OCI-LY3 (cell line): ENCODE results near the gene FNBP1L.
A peak's percentile ranks its signal among the peaks of the same experiment; 100 is the strongest.

Source experiments
- H2AFZ ChIP-seq: fragments of 200-600, 300-600 bp; shearing (Covaris generic); 2 replicates; pipeline ENCODE4 v1.6.0; 2014; ENCODE audit warnings: antibody characterized with exemption, low read depth, low read length
- H3K27ac ChIP-seq: fragments of 200-600, 300-600 bp; sonication (generic); 2 replicates; pipeline ENCODE4 v1.5.1; 2014; ENCODE audit warnings: mild to moderate bottlenecking, low read length, moderate library complexity, mixed read lengths
- H3K27me3 ChIP-seq: fragments of 200-600, 300-600 bp; sonication (generic); 2 replicates; pipeline ENCODE4 v1.6.1; 2014; ENCODE audit warnings: low read depth, low read length, mixed read lengths
- H3K36me3 ChIP-seq: fragments of 200-600, 300-600 bp; sonication (generic); replicated peaks from 2 replicates; pipeline ENCODE3; 2014; ENCODE audit warnings: low read depth, low read length, mixed read lengths
- H3K4me1 ChIP-seq: fragments of 300-600, 200-600 bp; sonication (generic); 2 replicates; pipeline ENCODE4 v1.6.1; 2014; ENCODE audit warnings: low read length, mixed read lengths
- H3K4me2 ChIP-seq: fragments of 200-600, 300-600 bp; sonication (generic); 2 replicates; pipeline ENCODE4 v1.6.1; 2014; ENCODE audit warnings: low read length, mixed read lengths
- H3K4me3 ChIP-seq: fragments of 300-600, 200-600 bp; sonication (generic); 2 replicates; pipeline ENCODE4 v1.5.1; 2014; ENCODE audit warnings: antibody characterized with exemption, mild to moderate bottlenecking, low read length, moderate library complexity
- H3K79me2 ChIP-seq: fragments of 300-600, 200-600 bp; shearing (Covaris generic); 2 replicates; pipeline ENCODE4 v1.6.1; 2014; ENCODE audit warnings: mild to moderate bottlenecking, low read length, mixed read lengths
- H3K9ac ChIP-seq: fragments of 300-600, 200-600 bp; shearing (Covaris generic); 2 replicates; pipeline ENCODE4 v1.6.0; 2014; ENCODE audit warnings: mild to moderate bottlenecking, low read length, moderate library complexity
- H3K9me3 ChIP-seq: fragments of 200-600, 300-600 bp; shearing (Covaris generic); 2 replicates; pipeline ENCODE4 v1.6.1; 2014; ENCODE audit warnings: low read length, mixed read lengths; ENCODE audit not compliant: insufficient read depth
- H4K20me1 ChIP-seq: fragments of 200-600, 300-600 bp; sonication (generic); 2 replicates; pipeline ENCODE4 v1.6.1; 2016; ENCODE audit warnings: low read length, mixed read lengths; ENCODE audit not compliant: insufficient read depth
- EZH2phosphoT487 ChIP-seq: fragments of 200-600 bp; shearing (Covaris generic); IDR thresholded peaks from 2 replicates; pipeline ENCODE4 v1.6.1; 2018; ENCODE audit warnings: antibody characterized with exemption, mixed run types, low read depth
- TF ChIP-seq, protein P1 (sequence below): fragments of 200-600, 300-600 bp; sonication (generic); IDR thresholded peaks from 2 replicates; pipeline ENCODE4 v1.5.1; 2014; ENCODE audit warnings: antibody characterized with exemption, low read length, low read depth

The FNBP1L gene

DNA sequence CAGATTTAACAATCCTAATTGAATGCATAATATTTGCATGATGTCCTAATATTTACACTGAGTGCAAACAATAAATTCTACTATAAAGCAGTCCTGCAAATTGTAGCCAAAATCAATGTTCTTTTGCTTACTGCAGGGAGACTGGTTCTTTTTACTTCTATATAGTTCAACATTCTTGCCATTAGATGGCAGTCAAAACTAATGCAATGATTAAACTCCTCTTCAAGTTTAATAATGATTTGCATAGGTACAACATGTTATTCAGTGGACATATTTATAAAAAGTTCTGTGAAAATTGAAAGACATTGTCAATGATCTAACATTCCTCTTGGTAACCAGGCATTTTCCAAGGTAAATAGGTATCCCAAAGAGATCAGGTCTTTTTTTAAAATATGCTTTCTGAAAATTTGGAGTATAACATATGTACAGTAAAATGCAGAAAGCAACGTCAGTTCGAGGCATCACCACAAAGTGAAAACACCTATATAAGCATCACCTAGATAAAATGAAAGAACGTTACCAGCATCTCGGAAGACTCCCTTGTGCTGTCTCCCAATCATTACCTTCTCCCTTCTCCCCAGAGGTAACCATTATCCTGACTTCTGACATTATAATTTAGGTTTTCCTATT, 9.8 kb upstream of the FNBP1L start:
- peak overlapping the region; percentile 62 for H3K4me2 ChIP-seq
- H2AFZ ChIP-seq: no peak overlapping the region
- TF ChIP-seq, protein P1, sequence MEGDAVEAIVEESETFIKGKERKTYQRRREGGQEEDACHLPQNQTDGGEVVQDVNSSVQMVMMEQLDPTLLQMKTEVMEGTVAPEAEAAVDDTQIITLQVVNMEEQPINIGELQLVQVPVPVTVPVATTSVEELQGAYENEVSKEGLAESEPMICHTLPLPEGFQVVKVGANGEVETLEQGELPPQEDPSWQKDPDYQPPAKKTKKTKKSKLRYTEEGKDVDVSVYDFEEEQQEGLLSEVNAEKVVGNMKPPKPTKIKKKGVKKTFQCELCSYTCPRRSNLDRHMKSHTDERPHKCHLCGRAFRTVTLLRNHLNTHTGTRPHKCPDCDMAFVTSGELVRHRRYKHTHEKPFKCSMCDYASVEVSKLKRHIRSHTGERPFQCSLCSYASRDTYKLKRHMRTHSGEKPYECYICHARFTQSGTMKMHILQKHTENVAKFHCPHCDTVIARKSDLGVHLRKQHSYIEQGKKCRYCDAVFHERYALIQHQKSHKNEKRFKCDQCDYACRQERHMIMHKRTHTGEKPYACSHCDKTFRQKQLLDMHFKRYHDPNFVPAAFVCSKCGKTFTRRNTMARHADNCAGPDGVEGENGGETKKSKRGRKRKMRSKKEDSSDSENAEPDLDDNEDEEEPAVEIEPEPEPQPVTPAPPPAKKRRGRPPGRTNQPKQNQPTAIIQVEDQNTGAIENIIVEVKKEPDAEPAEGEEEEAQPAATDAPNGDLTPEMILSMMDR: peak; percentile 66
- no peak for TF ChIP-seq EZH2phosphoT487

DNA sequence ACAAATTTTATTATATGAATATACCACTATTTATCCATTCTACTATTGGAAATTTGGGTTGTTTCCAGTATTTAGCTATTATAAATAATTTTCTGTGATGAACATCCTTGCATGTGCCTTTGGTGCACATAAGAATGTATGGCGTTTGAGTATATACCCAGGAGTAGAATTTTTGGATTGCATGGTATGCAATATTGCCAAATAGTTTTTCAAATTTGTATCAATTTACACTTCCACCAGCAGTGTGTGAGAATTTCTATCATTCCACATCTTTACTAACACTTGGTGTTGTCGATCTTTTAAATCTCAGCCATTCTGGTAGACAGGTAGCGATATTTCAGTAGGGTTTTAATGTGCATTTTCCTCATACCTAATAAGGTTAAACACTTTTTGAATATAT, 9.2 kb upstream of the FNBP1L start:
- Histone ChIP-seq H3K79me2 (no peaks in the 10 kb centered on the region), H3K27me3 (no peaks in the 10 kb centered on the region), H3K4me2 (no peak overlapping the region), H3K36me3 (no peaks in the 10 kb centered on the region), H3K4me1 (peaks cover 10% of the 10 kb centered on the region), H3K4me3 (no peak overlapping the region), H3K9ac (no peak overlapping the region), H4K20me1 (no peaks in the 10 kb centered on the region), H3K9me3 (no peaks in the 10 kb centered on the region), H3K27ac (no peak overlapping the region), H2AFZ (no peak overlapping the region)
- TF ChIP-seq, protein P1: no peak
- TF ChIP-seq EZH2phosphoT487: no peak

More for the DNA sequence above, 9.8 kb upstream of the FNBP1L start:
- Histone ChIP-seq H3K4me1 (peaks cover 10% of the 10 kb centered on the region), H3K27me3 (no peaks in the 10 kb centered on the region), H3K9ac (no peak overlapping the region), H4K20me1 (no peaks in the 10 kb centered on the region), H3K27ac (no peak overlapping the region), H3K36me3 (no peaks in the 10 kb centered on the region), H3K9me3 (no peaks in the 10 kb centered on the region), H3K79me2 (no peaks in the 10 kb centered on the region), H3K4me3 (peak overlapping the region; percentile 43)

DNA sequence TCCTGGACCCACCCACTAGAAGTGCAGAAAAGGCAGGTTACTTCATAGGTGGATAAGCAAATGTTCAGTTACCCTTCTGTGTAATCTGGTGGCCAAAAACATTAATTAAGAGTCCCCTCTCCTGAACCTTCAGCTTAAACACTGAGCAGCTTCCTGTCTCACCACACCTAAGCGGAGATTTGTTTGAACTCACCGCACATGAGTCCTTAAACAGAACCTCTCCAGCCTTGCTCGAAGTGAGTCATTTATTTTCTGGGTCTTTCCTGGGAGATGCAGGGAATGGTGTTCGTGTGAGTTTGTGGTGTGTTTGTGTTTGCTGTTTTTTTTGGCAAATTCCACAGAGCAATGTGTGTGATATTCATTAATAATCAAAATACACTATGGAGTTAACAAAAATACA, 7.6 kb upstream of the FNBP1L start:
- H4K20me1 ChIP-seq: no peaks in the 10 kb centered on the region
- TF ChIP-seq, protein P1: no peak
- TF ChIP-seq EZH2phosphoT487: no peak
- no peak overlapping the region for H3K27ac ChIP-seq
- no peaks in the 10 kb centered on the region for H3K79me2 ChIP-seq
- H3K4me2 ChIP-seq: no peak overlapping the region
- H3K4me1 ChIP-seq: peaks cover 10% of the 10 kb centered on the region
- H3K9ac ChIP-seq: no peak overlapping the region
- H3K4me3 ChIP-seq: no peak overlapping the region
- no peaks in the 10 kb centered on the region for H3K9me3 ChIP-seq
- no peaks in the 10 kb centered on the region for H3K27me3 ChIP-seq
- H3K36me3 ChIP-seq: no peaks in the 10 kb centered on the region
- no peak overlapping the region for H2AFZ ChIP-seq

DNA sequence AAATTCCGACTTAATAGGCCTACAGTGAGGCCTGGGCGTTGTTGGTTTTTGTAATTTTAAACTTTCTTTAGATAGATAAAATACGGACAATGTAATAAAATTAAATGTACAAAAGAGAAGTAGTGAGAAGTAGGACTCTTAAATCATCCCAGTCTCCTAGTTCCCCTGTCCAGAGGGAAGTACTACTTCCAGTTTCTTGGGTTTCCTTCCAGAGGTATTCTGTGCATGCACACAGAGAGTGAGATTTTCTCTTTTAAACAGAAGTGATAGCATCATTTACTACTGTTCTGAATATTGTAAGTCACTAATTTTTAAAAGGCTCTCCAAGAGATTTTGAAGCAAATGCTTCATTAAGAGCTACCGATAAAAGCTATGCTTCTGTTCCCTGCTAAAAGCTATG, 7.2 kb upstream of the FNBP1L start:
- no peak overlapping the region for H3K27ac ChIP-seq
- no peaks in the 10 kb centered on the region for H3K9me3 ChIP-seq
- H2AFZ ChIP-seq: no peak overlapping the region
- no peaks in the 10 kb centered on the region for H3K79me2 ChIP-seq
- TF ChIP-seq, protein P1: no peak
- no peak for TF ChIP-seq EZH2phosphoT487
- no peaks in the 10 kb centered on the region for H3K27me3 ChIP-seq
- no peaks in the 10 kb centered on the region for H4K20me1 ChIP-seq
- no peaks in the 10 kb centered on the region for H3K36me3 ChIP-seq
- peaks cover 10% of the 10 kb centered on the region for H3K4me1 ChIP-seq
- no peak overlapping the region for H3K9ac ChIP-seq
- no peak overlapping the region for H3K4me3 ChIP-seq
- no peak overlapping the region for H3K4me2 ChIP-seq
